NCI-H1105 treated with DMSO at 0.1 percent for 48 hours (cell line): ENCODE results near the gene DBH.

Experiments
- DNase-seq: peaks from one replicate; lab custom pipeline; 2025; lab: John Stamatoyannopoulos, UW

The DBH gene

GRCh38 chr9:133643978-133644760, 8.0 kb downstream of the DBH start:
- no peak for DNase-seq

GRCh38 chr9:133645021-133645765, 9.0 kb downstream of the DBH start:
- no peak for DNase-seq

GRCh38 chr9:133647148-133647547, 11.0 kb downstream of the DBH start:
- peak; percentile 69 for DNase-seq

GRCh38 chr9:133647765-133648469, 11.8 kb downstream of the DBH start:
- DNase-seq: no peak

- no peak for DNase-seq
Observed at GRCh38 chr9:133649194-133649593, 13.0 kb downstream of the DBH start.

- no peak for DNase-seq
Observed at GRCh38 chr9:133650026-133650425, 13.9 kb downstream of the DBH start.

- peak; percentile 84 for DNase-seq
Observed at GRCh38 chr9:133653638-133654037, 17.5 kb downstream of the DBH start.

- peak; percentile 6 for DNase-seq
Observed at GRCh38 chr9:133654736-133655657, 18.8 kb downstream of the DBH start.

GRCh38 chr9:133655701-133656100, 19.5 kb downstream of the DBH start:
- DNase-seq: no peak

- DNase-seq: no peak
Observed at GRCh38 chr9:133656211-133657119, 20.3 kb downstream of the DBH start.

GRCh38 chr9:133657120-133657661, 21.0 kb downstream of the DBH start:
- peak; percentile 88 for DNase-seq

- DNase-seq: no peak
Observed at GRCh38 chr9:133658442-133659431, 22.6 kb downstream of the DBH start.

- no peak for DNase-seq
Observed at GRCh38 chr9:133659516-133659915, 23.4 kb downstream of the DBH start.

- DNase-seq: no peak
Observed at GRCh38 chr9:133661846-133662540, 25.8 kb downstream of the DBH start.

- DNase-seq: peak; percentile 77
Observed at GRCh38 chr9:133664173-133665050, 28.2 kb downstream of the DBH start.

- no peak for DNase-seq
Observed at GRCh38 chr9:133665096-133665495, 28.9 kb downstream of the DBH start.

- no peak for DNase-seq
Observed at GRCh38 chr9:133665535-133665934, 29.4 kb downstream of the DBH start.
